CD4-positive, CD25-positive, alpha-beta regulatory T cell (primary cell): Measurements from ENCODE around the gene AKAP9. TPM values are rescaled to one million over a fixed set of nuclear protein-coding genes. Genes with fewer than 3 reads are reported as not detected.

ENCODE experiments used
- ATAC-seq, 2 donors: fragments of 150-1000 bp; cut with Tn5 transposase; one replicate each; pipeline ENCODE4 v1.10.0; 2021; ENCODE audit warnings: low read depth in 2 of 2, moderate number of reproducible peaks in 2 of 2, moderate library complexity in 1 of 2
- DNase-seq, 3 donors: peaks; one replicate each; pipeline versions ENCODE4 v3.0.0 to v3.0.0-alpha.2; 2012 to 2022; ENCODE audit warnings: mixed read lengths in 1 of 3
- H3K27ac ChIP-seq: one replicate; pipeline ENCODE4 v1.7.0; 2013; ENCODE audit warnings: mild to moderate bottlenecking, low read length; ENCODE audit not compliant: insufficient read depth, poor library complexity, severe bottlenecking
- H3K27me3 ChIP-seq: one replicate; pipeline ENCODE4 v1.7.0; 2013; ENCODE audit warnings: low read length; ENCODE audit not compliant: control insufficient read depth, insufficient read depth
- H3K36me3 ChIP-seq: one replicate; pipeline ENCODE4 v1.7.0; 2013; ENCODE audit warnings: mild to moderate bottlenecking, low read length, moderate library complexity; ENCODE audit not compliant: control insufficient read depth, insufficient read depth
- H3K4me1 ChIP-seq: 2 replicates; pipeline ENCODE4 v1.7.0; 2013; ENCODE audit warnings: mild to moderate bottlenecking, low read length; ENCODE audit not compliant: insufficient read depth, control insufficient read depth, poor library complexity, severe bottlenecking
- H3K4me3 ChIP-seq: one replicate; pipeline ENCODE4 v1.7.0; 2013; ENCODE audit warnings: low read depth, mild to moderate bottlenecking, low read length, moderate library complexity
- H3K9me3 ChIP-seq, 2 experiments: 1 replicate in 1 of 2; 2 replicates in 1 of 2; pipeline ENCODE4 v1.7.0; 2013; ENCODE audit warnings: low read length in 2 of 2, mild to moderate bottlenecking in 1 of 2, moderate library complexity in 1 of 2; ENCODE audit not compliant: control insufficient read depth in 2 of 2
- H3K27ac Mint-ChIP-seq, 3 donors: one replicate each; pipeline ENCODE4 v1.8.0; 2020 to 2022; ENCODE audit warnings: mild to moderate bottlenecking in 3 of 3, mixed read lengths in 3 of 3, moderate library complexity in 2 of 3
- H3K27me3 Mint-ChIP-seq: one replicate; pipeline ENCODE4 v1.8.0; 2022; ENCODE audit warnings: mild to moderate bottlenecking, mixed read lengths
- H3K36me3 Mint-ChIP-seq: one replicate; pipeline ENCODE4 v1.8.0; 2020; ENCODE audit warnings: mixed read lengths
- H3K4me1 Mint-ChIP-seq, 4 donors: one replicate each; pipeline ENCODE4 v1.8.0; 2020 to 2022; ENCODE audit warnings: mixed read lengths in 4 of 4, mild to moderate bottlenecking in 1 of 4
- H3K4me3 Mint-ChIP-seq, 4 donors: one replicate each; pipeline ENCODE4 v1.8.0; 2020 to 2022; ENCODE audit warnings: mild to moderate bottlenecking in 4 of 4, mixed read lengths in 4 of 4, moderate library complexity in 3 of 4
- H3K9me3 Mint-ChIP-seq, 7 donors: one replicate each; pipeline ENCODE4 v1.8.0; 2020 to 2022; ENCODE audit warnings: mixed read lengths in 7 of 7, mild to moderate bottlenecking in 3 of 7, moderate library complexity in 2 of 7
- polyA plus RNA-seq, 4 donors: library from polyadenylated mRNA; unstranded; fragments of 300-500 nt; fragmentation: Illumina TruSeq; gene quantifications; one replicate each; pipeline ENCODE4 v1.2.3, GENCODE V29; 2021
- total RNA-seq: library from RNA; stranded (reverse); gene quantifications from one replicate; pipeline ENCODE4 v1.2.3, GENCODE V29; 2022

The AKAP9 gene
- total and polyA plus RNA-seq, 5 donors from 2014 or later, result 12.5 to 81.2 (median 19.9) TPM

GRCh38 chr7:91993976-91994375 lies 53.3 kb downstream of the AKAP9 start:
- no peak overlapping the region for H3K4me3 ChIP-seq
- H3K27ac ChIP-seq, result no peak overlapping the region
- H3K4me1 ChIP-seq, result peaks cover 4% of the 10 kb centered on the region
- peaks cover 43% of the 10 kb centered on the region for H3K36me3 ChIP-seq
- Mint-ChIP-seq H3K4me3 (no peak overlapping the region), H3K27ac (peak overlapping the region in 2 of 3 donors; percentile 47 to 48), H3K9me3 (no peaks in the 10 kb centered on the region), H3K36me3 (peaks cover 43% of the 10 kb centered on the region), H3K4me1 (peaks cover 11 to 18% (median 15%) of the 10 kb centered on the region in 4 donors), H3K27me3 (no peaks in the 10 kb centered on the region)
- no peaks in the 10 kb centered on the region for H3K9me3 ChIP-seq
- peak in 1 of 3 donors; percentile 15 for DNase-seq
- H3K27me3 ChIP-seq, result no peaks in the 10 kb centered on the region
- ATAC-seq, result no peak

DNA sequence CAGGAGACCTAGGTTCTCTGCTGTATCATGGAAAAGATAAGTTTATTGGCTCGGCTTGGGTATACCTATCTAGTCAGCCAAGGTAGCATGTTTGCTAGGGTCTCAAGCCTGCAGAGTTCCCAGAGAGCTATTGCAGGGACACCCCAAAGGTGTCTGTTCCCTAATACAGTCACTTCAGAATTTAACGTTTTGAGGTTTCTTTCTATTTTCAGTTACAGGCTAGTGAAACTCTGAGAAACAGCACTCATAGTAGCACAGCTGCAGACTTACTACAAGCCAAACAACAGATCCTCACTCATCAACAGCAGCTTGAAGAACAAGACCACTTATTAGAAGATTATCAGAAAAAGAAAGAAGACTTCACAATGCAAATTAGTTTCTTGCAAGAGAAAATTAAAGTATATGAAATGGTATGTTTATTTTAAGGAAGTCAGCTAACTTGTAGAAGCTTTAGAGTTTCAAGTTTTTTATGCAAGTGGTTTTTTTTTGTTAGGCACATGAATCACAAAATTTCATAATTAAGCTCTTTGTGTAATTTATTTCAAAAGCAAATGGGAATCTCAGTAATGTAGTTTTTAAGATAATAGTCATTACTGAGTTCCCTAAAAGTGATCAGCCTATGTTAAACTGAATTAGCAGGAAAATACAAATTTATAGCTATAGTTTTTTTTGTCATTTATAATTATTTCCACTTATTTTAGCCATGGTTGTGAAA lies 54.9 kb downstream of the AKAP9 start:
- Histone ChIP-seq H3K4me1 (peaks cover 4% of the 10 kb centered on the region), H3K9me3 (no peaks in the 10 kb centered on the region), H3K27ac (no peak overlapping the region), H3K27me3 (no peaks in the 10 kb centered on the region), H3K4me3 (no peak overlapping the region), H3K36me3 (peaks cover 49% of the 10 kb centered on the region)
- DNase-seq (peak in 1 of 3 donors; percentile 25), ATAC-seq (no peak)
- Mint-ChIP-seq H3K4me1 (peaks cover 12 to 18% (median 15%) of the 10 kb centered on the region in 4 donors), H3K36me3 (peaks cover 45% of the 10 kb centered on the region), H3K9me3 (no peaks in the 10 kb centered on the region), H3K27ac (no peak overlapping the region), H3K27me3 (no peaks in the 10 kb centered on the region), H3K4me3 (no peak overlapping the region)

DNA sequence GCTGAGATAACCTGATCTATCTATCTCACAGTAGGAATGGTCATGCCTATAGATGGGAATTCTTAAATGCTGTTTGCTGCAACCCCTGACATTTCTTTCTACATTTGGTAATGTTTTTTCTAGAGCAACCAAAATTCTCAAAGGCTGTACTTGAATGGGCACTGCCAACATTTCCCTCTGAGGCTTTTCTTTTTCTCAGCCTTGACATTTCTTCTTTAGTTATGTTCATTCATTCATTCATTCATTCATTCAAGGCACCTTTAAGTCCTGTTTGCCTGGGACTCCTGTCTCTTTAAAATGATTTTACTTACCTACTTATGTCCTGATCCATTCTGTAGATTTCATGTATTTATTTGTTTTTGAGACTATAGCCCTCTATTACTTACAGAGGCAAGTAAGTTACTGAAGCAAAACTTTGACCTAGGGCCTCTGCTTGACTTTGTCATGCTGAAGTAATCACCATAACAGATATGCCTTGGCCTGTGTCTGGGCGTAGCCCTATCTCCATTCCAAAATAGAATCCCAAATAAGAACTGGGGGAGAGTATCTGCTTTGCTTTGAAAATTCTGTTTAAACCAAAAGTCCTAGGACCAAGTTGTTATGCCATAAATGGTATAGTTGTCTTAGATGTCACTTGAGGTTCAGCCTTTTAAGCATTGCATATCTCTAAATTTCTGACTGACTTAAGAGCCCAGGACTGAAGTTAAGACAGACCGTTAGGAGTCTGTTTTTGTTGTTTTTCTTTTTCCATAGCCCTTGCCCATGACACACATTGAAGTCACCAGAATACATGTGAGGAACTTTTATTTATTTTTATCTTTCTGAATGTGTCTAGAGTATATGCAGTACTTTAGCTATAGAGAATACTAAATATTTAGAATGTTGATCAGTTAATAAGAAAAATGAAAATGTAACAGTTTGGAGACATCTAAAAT lies 59.2 kb downstream of the AKAP9 start:
- Mint-ChIP-seq H3K36me3 (peaks cover 47% of the 10 kb centered on the region), H3K4me1 (peaks cover 0 to 17% (median 3%) of the 10 kb centered on the region in 4 donors), H3K27me3 (no peaks in the 10 kb centered on the region), H3K9me3 (peaks cover 0 to 2% (median 0%) of the 10 kb centered on the region in 7 donors), H3K4me3 (no peak overlapping the region), H3K27ac (peak overlapping the region in 1 of 3 donors; percentile 54)
- H3K27me3 ChIP-seq, result no peaks in the 10 kb centered on the region
- DNase-seq (no peak), ATAC-seq (no peak)
- H3K36me3 ChIP-seq, result peaks cover 38% of the 10 kb centered on the region
- H3K4me1 ChIP-seq, result no peaks in the 10 kb centered on the region
- H3K27ac ChIP-seq, result no peak overlapping the region
- no peak overlapping the region for H3K4me3 ChIP-seq
- no peaks in the 10 kb centered on the region for H3K9me3 ChIP-seq

GRCh38 chr7:92002720-92003119 lies 62.1 kb downstream of the AKAP9 start:
- Histone ChIP-seq H3K9me3 (no peaks in the 10 kb centered on the region), H3K4me1 (no peaks in the 10 kb centered on the region), H3K4me3 (no peak overlapping the region), H3K36me3 (peaks cover 36% of the 10 kb centered on the region), H3K27me3 (no peaks in the 10 kb centered on the region), H3K27ac (no peak overlapping the region)
- DNase-seq (no peak), ATAC-seq (no peak)
- Mint-ChIP-seq H3K27ac (peak overlapping the region in 1 of 3 donors; percentile 0), H3K4me3 (no peak overlapping the region), H3K36me3 (peaks cover 46% of the 10 kb centered on the region), H3K4me1 (peaks cover 0 to 17% (median 6%) of the 10 kb centered on the region in 4 donors), H3K27me3 (no peaks in the 10 kb centered on the region), H3K9me3 (peaks cover 0 to 3% (median 0%) of the 10 kb centered on the region in 7 donors)

DNA sequence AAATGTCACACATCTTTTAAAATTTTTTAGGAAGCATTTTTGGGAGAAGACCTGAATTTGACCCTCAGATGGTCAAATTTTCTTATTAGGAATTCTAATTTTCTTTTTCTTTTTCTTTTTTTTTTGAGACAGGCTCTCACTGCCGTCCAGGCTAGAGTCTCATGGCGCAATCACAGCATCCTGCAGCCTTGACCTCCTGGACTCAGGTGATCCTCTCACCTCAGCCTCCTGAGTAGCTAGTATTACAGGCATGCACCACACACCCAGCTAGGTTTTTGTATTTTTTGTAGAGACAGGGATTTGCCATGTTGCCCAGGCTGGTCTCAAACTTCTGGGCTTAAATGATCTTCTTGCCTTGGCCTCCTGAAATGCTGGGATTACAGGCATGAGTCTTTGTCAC lies 65.4 kb downstream of the AKAP9 start:
- H3K9me3 ChIP-seq, result peaks cover 0 to 4% of the 10 kb centered on the region in 2 experiments
- Mint-ChIP-seq H3K27me3 (no peaks in the 10 kb centered on the region), H3K36me3 (peaks cover 50% of the 10 kb centered on the region), H3K4me1 (peaks cover 0 to 11% (median 5%) of the 10 kb centered on the region in 4 donors), H3K27ac (no peak overlapping the region), H3K4me3 (no peak overlapping the region), H3K9me3 (peaks cover 0 to 3% (median 0%) of the 10 kb centered on the region in 7 donors)
- no peak overlapping the region for H3K4me3 ChIP-seq
- ATAC-seq, result no peak
- H3K36me3 ChIP-seq, result peaks cover 42% of the 10 kb centered on the region
- no peaks in the 10 kb centered on the region for H3K27me3 ChIP-seq
- no peak for DNase-seq
- H3K27ac ChIP-seq, result no peak overlapping the region
- H3K4me1 ChIP-seq, result no peaks in the 10 kb centered on the region

GRCh38 chr7:92010215-92010614 lies 69.6 kb downstream of the AKAP9 start:
- H3K4me1 ChIP-seq, result no peaks in the 10 kb centered on the region
- Mint-ChIP-seq H3K27ac (no peak overlapping the region), H3K9me3 (peaks cover 0 to 2% (median 0%) of the 10 kb centered on the region in 7 donors), H3K4me3 (no peak overlapping the region), H3K27me3 (no peaks in the 10 kb centered on the region), H3K36me3 (peaks cover 61% of the 10 kb centered on the region), H3K4me1 (peaks cover 0 to 6% (median 1%) of the 10 kb centered on the region in 4 donors)
- H3K27me3 ChIP-seq, result no peaks in the 10 kb centered on the region
- H3K27ac ChIP-seq, result no peak overlapping the region
- H3K9me3 ChIP-seq, result peaks cover 0 to 4% of the 10 kb centered on the region in 2 experiments
- no peak for DNase-seq
- no peak overlapping the region for H3K4me3 ChIP-seq
- ATAC-seq, result no peak
- H3K36me3 ChIP-seq, result peaks cover 56% of the 10 kb centered on the region

- H3K27ac Mint-ChIP-seq, result peak overlapping the region in 1 of 3 donors; percentile 9
- Histone ChIP-seq H3K4me3 (no peak overlapping the region), H3K27ac (no peak overlapping the region), H3K27me3 (no peaks in the 10 kb centered on the region), H3K9me3 (peaks cover 0 to 4% of the 10 kb centered on the region in 2 experiments), H3K4me1 (no peaks in the 10 kb centered on the region), H3K36me3 (peaks cover 58% of the 10 kb centered on the region)
- H3K4me1 Mint-ChIP-seq, result peaks cover 0 to 6% (median under 1%) of the 10 kb centered on the region in 4 donors
- ATAC-seq (no peak), DNase-seq (no peak)
- H3K27me3 Mint-ChIP-seq, result no peaks in the 10 kb centered on the region
- peaks cover 65% of the 10 kb centered on the region for H3K36me3 Mint-ChIP-seq
- H3K9me3 Mint-ChIP-seq, result no peaks in the 10 kb centered on the region
- H3K4me3 Mint-ChIP-seq, result no peak overlapping the region
Measured at GRCh38 chr7:92013611-92014010, 72.9 kb downstream of the AKAP9 start.
